NCI-H82 treated with DMSO at 0.1 percent for 48 hours (cell line): ENCODE measurements around the gene SHC4.
"Not testable (repeated sequence)": the region's sequence is repeated elsewhere in the genome, so short reads cannot be mapped to it uniquely, and the experiment has no call there.

Source experiments
- DNase-seq: peaks from one replicate; lab custom pipeline; 2025; ENCODE audit not compliant: unreplicated experiment; lab: John Stamatoyannopoulos, UW

Gene SHC4

DNA sequence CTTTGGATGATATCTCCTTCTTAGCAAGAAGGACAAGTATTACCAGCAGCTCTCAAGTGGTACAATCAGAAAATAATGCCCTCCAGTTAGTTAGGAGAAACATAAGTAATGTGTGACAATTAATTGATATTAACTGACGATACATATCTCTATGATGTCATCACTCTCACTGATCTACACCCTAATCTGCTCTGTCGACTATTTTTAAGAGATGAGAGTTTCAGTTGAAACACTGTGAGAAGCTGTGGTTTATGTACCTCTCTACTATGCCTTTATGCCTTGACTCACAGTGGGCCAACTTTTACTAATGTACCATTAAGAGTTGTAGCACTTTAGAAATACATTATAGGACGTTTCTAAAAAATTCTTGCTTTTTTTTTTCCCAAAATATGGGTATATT lies 161.5 kb downstream of the SHC4 start:
- DNase-seq = no peak

DNA sequence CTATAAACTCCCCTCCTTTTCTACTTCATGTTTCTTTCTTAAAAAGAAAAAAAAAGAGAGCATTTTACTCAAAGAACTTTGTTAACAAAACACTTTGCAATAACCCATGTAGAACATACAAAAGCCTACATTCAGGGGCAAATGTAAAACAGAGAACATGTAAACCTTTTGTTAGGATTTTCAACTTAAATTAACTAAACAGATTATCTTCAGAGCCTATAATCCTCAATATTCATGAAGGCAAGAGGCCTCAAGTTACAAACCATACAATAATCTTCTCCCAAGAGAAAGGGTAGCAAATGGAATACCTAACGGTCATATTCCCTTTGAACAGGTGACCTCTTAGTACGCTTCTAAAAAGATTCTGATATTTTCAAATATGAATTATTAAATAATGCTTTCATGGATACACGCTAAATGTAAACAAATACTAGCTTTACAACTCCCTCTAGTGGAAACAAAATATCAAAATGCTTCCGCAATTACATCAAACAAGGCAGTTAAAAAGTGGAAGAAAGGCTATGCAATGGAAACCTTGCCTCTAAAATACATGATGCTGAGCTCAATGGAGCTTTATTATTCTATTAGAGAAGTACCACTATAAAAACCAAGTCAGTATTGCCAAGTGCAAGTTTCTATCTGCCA lies 162.8 kb downstream of the SHC4 start:
- DNase-seq = peak; percentile 63

DNA sequence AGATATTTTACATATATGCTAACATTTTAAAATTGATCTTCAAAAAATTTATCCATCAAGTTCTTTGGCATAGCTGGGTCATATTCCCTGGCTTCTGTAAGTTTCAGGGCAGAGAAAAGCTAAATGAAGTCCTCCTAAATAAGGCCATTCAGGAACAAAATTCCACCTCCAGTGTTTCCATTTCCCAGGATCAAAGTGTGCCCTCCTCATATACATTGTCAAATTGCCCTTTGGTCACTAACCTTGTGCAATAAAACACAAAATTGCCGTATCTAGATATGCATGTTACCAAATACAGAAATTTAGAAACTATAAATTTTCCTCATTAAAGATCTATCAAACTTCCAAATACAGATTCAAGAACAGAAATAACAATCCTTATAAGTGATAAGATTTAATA lies 163.5 kb downstream of the SHC4 start:
- DNase-seq = no peak

DNA sequence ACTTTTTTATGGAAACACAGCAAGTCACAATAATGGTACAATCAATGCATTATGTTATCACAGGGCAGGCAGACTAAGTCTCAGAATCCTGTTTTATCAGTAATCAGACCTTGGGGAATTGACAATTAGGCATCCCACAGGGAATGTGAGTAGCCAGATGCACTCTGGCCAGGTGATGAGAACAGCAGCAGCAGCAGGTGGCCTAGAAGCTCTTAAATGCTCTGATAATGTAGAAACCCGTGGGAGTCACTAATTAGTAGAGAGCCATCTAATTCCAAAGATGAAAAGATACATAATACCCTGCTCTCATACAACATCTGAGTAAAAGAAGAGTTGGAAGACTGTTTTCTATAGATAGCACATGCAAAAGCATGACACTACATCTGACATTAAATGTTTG lies 165.4 kb downstream of the SHC4 start:
- DNase-seq = peak; percentile 93

DNA sequence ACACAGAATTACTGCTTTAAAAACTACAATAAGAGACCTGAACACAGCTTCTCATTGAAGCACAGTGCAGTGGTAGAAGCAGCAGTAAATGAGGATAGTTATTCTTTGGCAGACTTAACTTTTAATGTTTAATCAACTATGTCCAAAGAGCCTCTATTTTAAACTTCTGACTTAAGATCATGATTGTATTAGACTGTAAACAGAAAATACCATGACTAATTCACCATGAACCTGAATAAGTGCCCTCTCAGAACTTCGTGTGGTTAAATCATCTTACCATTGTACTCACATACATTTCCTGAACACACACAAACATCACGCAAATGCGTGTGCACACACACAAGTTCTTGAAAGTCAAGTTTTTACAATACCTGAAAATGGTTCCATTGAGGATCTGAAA lies 166.8 kb downstream of the SHC4 start:
- no peak for DNase-seq

DNA sequence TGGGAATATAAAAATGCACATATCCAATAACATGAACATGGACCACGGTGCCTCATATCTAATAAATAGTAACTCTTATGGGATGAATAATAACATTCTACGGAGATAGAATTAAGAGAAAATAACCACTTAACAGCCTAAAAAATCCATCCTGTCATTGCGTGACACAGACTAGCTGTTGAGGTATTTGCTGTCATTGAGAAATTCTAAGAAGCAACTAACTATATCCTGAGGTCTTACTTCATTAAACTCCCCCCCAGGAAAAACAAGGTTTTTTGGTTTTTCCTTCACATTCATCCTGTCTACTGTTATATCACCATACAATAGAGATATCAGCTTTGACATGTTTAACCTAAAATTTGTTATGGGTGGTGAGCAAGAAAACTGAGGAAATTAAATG lies 167.2 kb downstream of the SHC4 start:
- no peak for DNase-seq

DNA sequence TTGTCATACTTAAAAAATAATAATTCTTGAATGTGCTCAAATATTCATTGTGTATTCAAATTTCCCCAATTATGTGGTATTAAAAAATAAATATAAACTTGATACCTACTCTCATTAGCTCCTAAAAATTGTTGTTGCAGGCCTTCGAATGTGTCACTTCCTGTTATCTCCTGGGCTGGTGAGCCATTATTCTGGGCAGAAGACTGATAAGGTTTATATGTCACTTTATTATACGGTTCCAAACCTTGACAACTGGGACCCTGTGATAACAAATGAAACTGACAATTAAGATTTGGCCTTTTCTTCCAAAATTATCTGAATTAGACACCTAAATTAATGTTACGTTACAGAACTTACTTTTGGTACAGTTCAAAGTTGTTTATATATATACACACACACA lies 167.8 kb downstream of the SHC4 start:
- DNase-seq = no peak

DNA sequence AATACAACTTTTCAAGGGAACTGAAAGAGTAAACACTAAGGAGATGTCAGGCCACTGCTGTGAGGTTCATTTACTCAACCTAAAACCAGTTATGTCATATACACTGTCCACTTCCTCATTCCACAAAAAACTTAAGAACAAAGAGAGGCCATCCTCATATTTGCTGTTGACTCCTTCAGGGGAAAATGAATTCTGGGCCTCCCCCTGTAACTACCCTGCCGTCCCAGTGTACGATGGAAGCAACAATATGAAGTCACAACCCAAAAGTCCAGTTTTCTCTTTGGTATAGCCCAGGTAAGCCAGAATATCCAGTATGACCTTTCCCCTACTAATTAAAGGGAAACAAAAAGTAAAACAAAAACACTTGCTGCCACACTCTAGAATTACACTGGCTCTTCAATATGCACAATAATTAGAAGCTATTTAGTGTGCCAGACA lies 169.0 kb downstream of the SHC4 start:
- DNase-seq = no peak

DNA sequence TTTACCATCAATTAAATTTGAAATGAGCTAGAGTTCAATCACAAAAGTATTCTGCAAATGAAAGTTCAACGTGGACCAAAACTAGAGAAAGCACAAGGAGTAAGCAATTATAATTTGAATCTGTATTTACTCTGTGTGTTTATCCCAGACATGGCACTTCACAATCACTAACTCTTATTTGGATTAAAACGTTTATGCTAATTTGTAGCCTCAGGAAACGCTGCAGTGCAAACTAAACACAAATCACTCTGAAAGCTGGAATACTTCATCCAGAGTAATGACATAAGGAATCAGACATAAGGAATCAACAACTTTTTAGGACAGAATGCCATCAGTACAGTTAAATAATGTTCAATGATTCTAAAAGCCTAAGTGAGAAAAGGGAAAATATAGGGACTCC lies 171.3 kb downstream of the SHC4 start:
- no peak for DNase-seq

DNA sequence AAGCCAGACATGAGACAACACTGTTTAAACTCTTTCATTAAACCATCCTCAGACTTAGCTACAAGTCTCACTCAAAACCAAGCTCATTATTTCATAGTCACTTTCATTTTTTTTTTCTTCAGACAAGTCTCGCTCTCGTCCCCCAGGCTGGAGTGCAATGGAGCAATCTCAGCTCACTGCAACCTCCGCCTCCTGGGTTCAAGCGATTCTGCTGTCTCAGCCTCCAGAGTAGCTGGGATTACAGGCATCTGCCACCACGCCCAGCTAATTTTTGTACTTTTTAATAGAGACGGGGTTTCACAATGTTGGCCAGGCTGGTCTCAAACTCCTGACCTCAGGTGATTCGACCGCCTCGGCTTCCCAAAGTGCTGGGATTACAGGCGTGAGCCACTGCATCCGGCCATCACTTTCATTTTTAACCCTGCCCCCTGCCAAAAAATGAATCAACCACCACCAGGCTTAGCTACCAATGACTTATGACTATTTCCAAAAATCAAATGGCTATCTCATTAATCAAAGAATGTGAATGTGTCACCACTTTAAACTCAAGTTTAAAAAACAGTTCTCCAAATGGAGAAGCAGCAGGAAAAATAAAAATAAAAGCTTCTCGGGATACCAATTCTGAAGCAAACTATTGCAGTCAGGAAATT lies 173.1 kb downstream of the SHC4 start:
- DNase-seq = not testable (repeated sequence)

DNA sequence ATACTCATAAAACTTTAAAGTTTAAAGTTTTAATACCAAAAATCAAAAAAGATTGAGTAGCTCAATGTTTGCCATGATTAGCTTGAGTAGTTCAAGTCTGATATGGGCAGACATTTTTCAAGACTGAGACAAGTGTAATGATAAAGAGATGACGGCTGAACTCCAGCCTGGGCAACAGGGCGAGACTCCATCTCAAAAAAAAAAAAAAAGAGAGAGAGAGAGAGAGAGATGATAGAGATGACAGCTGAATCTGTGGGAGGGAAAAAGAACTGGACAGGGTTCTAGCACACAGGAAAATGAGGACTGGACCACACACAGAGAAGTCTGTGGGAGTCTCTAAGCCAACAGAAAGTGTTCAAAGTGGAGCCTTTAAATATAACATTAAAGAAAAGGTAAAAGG lies 178.0 kb downstream of the SHC4 start:
- DNase-seq = no peak

DNA sequence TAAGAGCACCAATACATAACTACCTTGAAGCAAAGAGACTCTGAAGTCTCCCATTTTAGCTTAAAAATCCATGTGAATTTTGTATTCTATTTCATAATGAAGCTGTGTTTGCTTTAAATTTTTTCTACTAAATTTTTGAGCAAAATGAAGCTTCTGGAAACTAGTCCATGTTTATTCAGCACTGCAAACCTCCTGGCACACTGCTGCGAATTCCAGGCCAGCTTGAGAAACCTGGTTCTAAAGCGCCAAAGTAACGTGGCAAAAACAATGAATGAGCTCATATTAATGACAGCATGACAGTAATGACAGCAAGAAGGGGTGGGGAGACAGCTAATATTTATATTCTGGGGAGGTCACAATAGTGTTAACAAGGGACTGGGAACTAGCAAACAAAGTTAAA lies 178.5 kb downstream of the SHC4 start:
- no peak for DNase-seq

DNA sequence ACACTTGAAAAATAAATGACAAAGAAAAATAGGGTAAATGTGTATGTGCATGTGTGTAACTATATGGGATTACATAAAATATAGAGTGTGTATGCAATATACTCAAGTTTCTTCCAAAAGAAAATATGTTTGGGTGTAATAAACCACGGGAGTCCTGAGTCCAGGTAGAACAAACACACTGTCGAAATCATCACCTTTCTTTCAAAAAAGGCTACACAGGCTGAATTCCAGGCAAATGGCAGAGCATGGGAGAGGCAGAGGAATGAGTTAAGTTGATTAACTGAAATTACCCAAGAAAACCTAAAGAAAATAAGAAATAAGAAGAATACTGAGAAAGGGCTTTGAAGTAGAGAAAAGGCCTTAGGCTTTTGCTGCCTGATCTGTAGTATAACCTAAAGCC lies 179.0 kb downstream of the SHC4 start:
- DNase-seq = no peak

DNA sequence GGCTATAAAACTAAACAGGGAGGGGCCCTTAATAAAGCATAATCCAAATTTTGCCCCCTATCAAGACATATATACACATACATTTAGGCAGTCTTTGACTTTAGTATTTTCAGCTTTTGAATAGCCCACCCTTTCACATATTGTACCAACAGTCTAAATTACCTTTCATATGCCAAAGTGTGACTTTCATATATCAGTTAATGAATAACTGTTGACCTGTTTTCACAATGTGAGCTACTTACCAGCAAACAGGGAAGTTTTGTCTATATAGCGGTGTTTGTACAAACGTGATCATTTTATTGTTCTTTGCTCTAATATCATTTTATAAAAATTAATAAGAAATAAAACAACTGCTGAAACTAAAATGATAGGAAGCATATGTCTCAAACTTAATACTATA lies 180.8 kb downstream of the SHC4 start:
- DNase-seq = no peak

DNA sequence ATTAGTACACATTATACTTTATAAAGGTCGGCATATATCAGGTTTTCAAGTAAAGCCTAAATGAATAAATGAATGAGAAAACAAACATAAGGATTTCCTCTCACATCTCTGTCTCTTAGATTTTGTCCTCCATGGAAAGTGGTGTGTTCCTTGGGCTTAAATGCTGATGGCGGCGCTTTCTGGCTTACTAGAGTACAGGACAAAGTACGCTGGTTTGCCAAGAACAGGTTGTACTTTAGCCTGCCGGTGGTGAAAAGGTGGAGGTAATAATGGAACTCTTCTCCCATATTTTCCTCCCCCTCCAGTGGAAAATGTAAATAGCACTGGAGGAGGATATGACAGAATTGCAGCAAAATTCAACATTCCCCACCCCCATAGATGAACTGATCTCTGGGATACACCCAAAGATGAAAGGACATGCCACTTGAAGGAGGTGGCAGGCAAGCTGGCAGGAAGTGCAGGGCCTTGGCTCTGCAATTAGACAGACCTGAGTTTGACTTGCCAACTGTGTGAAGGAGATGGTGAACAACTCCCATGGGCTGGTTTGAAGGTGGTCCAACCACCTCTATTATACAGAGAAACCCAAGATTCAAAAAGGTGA lies 182.1 kb downstream of the SHC4 start:
- DNase-seq = no peak

DNA sequence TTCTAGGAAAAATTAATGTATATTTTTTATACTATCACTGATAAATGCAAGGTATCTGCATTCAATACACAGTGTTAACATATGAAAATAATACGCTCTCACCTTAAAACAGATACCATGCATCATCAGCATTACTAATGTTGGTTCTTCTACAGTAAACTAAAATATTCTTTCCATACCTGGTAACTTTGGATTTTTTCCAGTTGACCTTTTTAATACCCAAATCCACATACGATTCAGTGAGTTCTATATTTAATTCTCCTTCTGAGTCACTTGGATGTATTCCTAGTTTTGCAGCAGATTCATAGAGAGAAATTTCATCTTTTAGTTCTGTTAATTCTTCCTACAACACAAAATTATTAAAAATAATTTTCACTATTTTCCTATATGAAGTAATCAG lies 182.7 kb downstream of the SHC4 start:
- DNase-seq = no peak

DNA sequence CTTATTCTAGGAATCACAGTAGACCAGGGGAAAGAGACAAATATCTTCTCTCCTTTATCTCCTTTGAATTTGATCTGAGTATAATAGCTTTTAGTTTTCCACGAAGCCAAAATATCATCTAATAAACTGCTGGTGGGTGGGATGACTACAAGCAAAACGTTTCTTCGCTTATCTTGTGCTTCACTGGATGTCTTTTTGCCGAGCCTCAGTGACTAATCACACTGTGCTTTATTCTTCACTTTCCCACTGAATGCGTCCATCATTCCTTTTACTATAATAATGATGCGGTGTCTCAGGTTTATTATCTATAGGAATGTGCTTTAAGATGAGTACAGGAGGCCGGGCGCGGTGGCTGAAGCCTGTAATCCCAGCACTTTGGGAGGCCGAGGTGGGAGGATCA lies 185.4 kb downstream of the SHC4 start:
- no peak for DNase-seq

DNA sequence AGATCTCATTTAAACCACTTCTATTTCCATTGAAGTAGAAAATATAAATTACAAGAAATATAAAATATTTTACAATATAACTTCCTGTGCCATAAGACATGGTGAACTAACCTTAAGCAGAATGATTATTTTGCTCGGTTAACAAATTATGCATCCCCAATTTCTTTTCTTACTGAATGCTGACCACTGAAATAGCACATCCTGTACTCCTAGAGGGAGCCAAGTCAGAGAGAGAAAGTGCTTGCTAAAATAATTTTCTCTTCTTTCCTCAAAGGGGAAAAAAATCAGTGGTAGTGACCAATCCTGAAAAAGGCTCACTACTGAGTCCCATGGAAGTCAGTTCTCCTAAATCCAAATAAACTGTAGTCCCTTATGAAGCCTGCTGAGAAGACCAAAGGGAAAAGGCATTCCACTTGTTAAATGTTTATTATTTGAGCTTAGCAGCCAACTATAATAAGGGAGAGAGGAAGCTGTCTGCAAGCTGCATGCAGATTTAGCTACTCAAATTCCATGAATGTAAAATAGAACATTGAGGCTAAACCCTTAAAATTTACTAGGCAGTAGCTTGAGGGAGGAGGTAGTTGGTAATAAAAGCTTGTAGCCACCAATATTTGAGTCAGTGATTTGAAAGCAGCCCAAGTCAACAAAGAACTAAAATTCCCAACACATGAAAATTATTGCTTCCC lies 185.9 kb downstream of the SHC4 start:
- no peak for DNase-seq

DNA sequence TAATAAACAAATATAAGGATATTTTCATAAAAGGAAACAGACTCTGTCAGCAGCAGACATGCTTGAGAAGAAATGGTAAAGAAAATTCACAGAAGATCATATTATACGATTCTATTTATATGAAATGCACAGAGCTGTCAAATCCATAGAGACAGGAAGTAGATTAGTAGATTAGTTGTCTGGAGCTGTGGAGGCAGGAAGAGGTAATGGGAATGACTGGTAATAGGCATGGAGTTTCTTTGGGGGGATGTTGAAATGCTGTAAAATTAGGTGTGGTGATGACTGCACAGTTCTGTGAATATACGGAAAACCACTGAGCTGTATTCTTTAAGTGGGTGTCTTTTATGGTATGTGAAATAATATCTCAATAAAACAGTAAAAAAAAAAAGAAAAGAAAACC lies 188.2 kb downstream of the SHC4 start:
- DNase-seq = no peak

DNA sequence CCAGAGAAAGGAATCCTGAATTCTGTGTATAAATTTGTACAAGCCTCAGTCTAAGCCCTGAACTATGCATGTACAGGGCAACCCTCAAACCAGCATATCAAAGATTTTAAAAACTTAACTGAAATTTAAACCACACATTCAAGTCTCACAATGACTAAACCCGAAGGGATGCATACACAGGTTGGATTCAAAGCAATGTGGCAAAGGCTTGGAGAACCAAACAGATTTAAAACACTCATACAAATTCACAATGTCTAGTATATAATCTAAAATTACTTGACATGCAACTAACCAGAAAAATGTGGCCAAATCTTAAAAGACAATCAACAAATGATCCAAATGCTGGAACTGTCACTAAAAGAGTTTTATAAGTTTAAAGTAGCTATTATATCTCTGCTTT lies 189.2 kb downstream of the SHC4 start:
- DNase-seq = no peak
